Esophagus squamous epithelium (tissue), 4 donors: ENCODE data around the gene TMEM151A.

Experiments used
- CTCF ChIP-seq, 6 experiments: fragments of 450-650 bp in 4 of 6; fragments of 200-600 bp in 2 of 6; sonication (generic) in 2 of 6; IDR thresholded peaks; one replicate each; pipeline ENCODE4 v1.5.1; 2016 to 2019; ENCODE audit warnings: antibody characterized with exemption in 6 of 6, mild to moderate bottlenecking in 4 of 6, moderate library complexity in 4 of 6
- POLR2A ChIP-seq, 4 donors: fragments of 450-650 bp; IDR thresholded peaks; one replicate each; pipeline ENCODE4 v1.6.1; 2017; ENCODE audit warnings: antibody characterized with exemption in 4 of 4, mild to moderate bottlenecking in 4 of 4, moderate library complexity in 3 of 4

DNA sequence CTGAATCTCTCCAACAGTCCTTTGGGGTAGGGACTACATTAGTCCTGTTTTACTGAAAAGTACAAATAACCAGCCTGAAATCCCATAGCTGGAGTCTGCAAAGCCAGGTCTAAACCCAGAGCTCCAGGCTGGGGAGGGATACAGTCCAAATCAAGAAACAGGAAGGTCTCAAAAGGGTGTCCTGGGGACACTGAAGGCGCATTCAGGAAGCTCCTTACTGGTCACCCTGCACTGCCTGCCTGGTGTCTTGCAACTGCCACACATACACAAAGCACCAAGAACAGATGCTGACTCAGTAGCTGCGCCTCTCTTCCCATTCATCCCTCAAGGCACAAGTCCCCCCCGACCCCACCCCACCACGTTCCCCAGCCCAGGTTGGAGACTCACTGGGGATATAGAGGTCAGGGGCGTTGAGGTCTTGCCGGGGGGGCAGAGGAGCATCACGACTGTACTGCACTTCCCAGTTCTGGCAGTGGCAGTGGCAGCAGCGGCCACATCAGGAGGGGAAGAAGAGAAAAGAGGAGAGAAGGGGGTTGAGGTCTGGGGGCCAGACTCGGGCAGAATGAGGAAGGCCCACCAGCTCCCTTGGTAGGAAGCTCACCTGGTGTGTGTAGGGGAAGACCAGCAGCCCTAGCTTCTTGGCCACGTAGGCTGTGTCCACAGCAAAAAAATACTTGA lies 4.3 kb upstream of the TMEM151A start:
- TF ChIP-seq POLR2A (IDR thresholded peaks at IDR 0.05) (no peak), CTCF (IDR thresholded peaks at IDR 0.05) (no peak)
